Measurements from ENCODE around the gene HAUS5.

- no peak for TF ChIP-seq EZH2 (IDR thresholded peaks at IDR 0.05; ENCODE audit: low read length, unreplicated experiment)
- TF ChIP-seq EZH2phosphoT487 (IDR thresholded peaks at IDR 0.05; ENCODE audit: borderline replicate concordance, low read length): no peak
- TF ChIP-seq, protein P1, sequence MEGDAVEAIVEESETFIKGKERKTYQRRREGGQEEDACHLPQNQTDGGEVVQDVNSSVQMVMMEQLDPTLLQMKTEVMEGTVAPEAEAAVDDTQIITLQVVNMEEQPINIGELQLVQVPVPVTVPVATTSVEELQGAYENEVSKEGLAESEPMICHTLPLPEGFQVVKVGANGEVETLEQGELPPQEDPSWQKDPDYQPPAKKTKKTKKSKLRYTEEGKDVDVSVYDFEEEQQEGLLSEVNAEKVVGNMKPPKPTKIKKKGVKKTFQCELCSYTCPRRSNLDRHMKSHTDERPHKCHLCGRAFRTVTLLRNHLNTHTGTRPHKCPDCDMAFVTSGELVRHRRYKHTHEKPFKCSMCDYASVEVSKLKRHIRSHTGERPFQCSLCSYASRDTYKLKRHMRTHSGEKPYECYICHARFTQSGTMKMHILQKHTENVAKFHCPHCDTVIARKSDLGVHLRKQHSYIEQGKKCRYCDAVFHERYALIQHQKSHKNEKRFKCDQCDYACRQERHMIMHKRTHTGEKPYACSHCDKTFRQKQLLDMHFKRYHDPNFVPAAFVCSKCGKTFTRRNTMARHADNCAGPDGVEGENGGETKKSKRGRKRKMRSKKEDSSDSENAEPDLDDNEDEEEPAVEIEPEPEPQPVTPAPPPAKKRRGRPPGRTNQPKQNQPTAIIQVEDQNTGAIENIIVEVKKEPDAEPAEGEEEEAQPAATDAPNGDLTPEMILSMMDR (conservative IDR thresholded peaks at IDR 0.05; ENCODE audit: low read depth, low read length): no peak
These were observed 53.1 kb downstream of the HAUS5 start for GRCh38 chr19:35665604-35666003.

Measured in PC-3 (cell line).